Measurements from ENCODE around the gene SUMF1. TPM values are rescaled to one million over a fixed set of nuclear protein-coding genes. Genes with fewer than 3 reads are reported as not detected.

Gene SUMF1
- total and polyA plus RNA-seq, 2 of the 13 experiments (the other 11 are each of a cell fraction or from before 2014, with no cell fraction given): 18.5 to 28.9 TPM

DNA sequence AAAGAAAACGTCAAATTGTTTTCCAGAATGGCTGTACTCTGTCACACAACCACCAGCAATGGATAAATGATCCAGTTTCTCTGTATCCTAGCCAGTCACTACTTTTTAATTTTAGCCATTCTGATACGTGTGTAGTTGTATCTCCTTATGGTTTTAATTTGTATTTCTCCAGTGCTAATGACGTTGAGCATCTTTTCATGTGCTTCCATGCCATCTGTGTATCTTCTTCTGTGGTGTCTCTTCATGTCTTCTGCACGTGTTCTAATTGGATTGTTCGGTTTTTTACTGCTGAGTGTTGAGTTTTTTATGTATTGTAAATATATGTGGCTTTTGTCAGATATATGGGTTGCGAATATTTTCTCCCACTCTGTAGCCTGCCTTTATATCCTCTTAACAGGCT, 81.9 kb downstream of the SUMF1 start:
- Histone ChIP-seq H3K4me1 (ENCODE audit: insufficient read depth, low read length) (no peaks in the 10 kb centered on the region), H3K4me3 (replicated peaks in 1 of 3; ENCODE audit: insufficient read depth in 1 of 3, low read depth in 2 of 3, low read length in 3 of 3) (no peak overlapping the region), H2AFZ (ENCODE audit: low read length) (no peak overlapping the region), H3K27ac (ENCODE audit: extremely low read length, insufficient read depth, low read length) (no peak overlapping the region), H3K36me3 (replicated peaks in 1 of 2; ENCODE audit: control insufficient read depth in 1 of 2, insufficient read depth in 2 of 2, low read length in 2 of 2) (no peaks in the 10 kb centered on the region), H3K4me2 (ENCODE audit: low read depth, low read length) (no peak overlapping the region), H3K9me3 (ENCODE audit: low read length) (no peaks in the 10 kb centered on the region), H3K27me3 (ENCODE audit: control insufficient read depth in 1 of 2, insufficient read depth in 2 of 2, low read length in 2 of 2) (no peaks in the 10 kb centered on the region), H3K9ac (ENCODE audit: insufficient read depth, low read depth, low read length) (no peak overlapping the region), H4K20me1 (ENCODE audit: insufficient read depth, low read length) (no peaks in the 10 kb centered on the region), H3K79me2 (ENCODE audit: insufficient read depth, low read length) (no peaks in the 10 kb centered on the region)
- POLR2A ChIA-PET: no interaction called here
- BruUV-seq (replicated peaks): no TSS peak
- TF ChIP-seq STAG1 (CRISPR knock-in tag; IDR thresholded peaks at IDR 0.05): no peak
- TF ChIP-seq PHF5A (CRISPR knock-in tag; IDR thresholded peaks at IDR 0.05; ENCODE audit: low read depth, unreplicated experiment): no peak
- TF ChIP-seq RAD21 (CRISPR knock-in tag; IDR thresholded peaks at IDR 0.05): no peak
- TF ChIP-seq NFIC (IDR thresholded peaks at IDR 0.05; ENCODE audit: low read length): no peak
- no peak for TF ChIP-seq ZC3H13 (CRISPR knock-in tag; IDR thresholded peaks at IDR 0.05)
- TF ChIP-seq, protein P1, sequence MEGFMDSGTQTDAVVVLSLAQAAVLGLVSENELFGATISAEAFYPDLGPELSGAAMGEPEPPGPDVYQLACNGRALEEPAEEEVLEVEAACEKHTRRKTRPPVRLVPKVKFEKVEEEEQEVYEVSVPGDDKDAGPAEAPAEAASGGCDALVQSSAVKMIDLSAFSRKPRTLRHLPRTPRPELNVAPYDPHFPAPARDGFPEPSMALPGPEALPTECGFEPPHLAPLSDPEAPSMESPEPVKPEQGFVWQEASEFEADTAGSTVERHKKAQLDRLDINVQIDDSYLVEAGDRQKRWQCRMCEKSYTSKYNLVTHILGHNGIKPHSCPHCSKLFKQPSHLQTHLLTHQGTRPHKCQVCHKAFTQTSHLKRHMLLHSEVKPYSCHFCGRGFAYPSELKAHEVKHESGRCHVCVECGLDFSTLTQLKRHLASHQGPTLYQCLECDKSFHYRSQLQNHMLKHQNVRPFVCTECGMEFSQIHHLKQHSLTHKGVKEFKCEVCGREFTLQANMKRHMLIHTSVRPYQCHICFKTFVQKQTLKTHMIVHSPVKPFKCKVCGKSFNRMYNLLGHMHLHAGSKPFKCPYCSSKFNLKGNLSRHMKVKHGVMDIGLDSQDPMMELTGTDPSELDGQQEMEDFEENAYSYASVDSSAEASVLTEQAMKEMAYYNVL (CRISPR knock-in tag; IDR thresholded peaks at IDR 0.05; ENCODE audit: borderline replicate concordance): no peak
- TF ChIP-seq KDM3A (CRISPR knock-in tag; IDR thresholded peaks at IDR 0.05; ENCODE audit: low read depth): no peak
- TF ChIP-seq ZNF672 (CRISPR knock-in tag; IDR thresholded peaks at IDR 0.05): no peak
- FAIRE-seq (no peak), DNase-seq (ENCODE audit: low spot score) (no peak), ATAC-seq (no peak)
- intact Hi-C loops (cut with micrococcal nuclease; ENCODE audit: unreplicated experiment): no loop called here
- WGBS (ENCODE audit: low lambda C conversion rate): 95% methylated on average over 6 of the region's 6 CpGs
- in situ Hi-C loops (cut with HindIII; ENCODE audit: extremely low pct_ligation_motif_present, low pct_unique_long_range_greater_than_20kb): no loop called here
- CTCF ChIA-PET (ENCODE audit: low intra/inter-chr PET ratio, low total read pairs): no interaction called here

DNA sequence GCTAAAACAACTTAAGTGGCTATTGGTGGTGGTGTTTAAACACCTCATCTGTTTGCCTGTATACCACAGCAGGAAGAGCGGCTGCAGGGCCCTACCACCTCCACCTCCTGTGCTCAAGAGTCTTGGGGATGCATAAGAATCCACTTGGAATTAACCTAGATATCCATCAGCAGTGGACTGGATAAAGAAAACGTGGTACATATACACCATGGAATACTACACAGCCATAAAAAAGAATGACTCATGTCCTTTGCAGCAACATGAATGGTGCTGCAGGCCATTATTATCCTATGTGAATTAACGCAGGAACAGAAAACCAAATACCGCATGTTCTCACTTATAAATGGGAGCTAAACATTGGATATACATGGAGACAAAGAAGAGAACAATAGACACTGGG, 87.1 kb downstream of the SUMF1 start:
- H3K79me2 ChIP-seq (ENCODE audit: insufficient read depth, low read length): no peaks in the 10 kb centered on the region
- no peak overlapping the region for H3K4me3 ChIP-seq (replicated peaks in 1 of 3; ENCODE audit: insufficient read depth in 1 of 3, low read depth in 2 of 3, low read length in 3 of 3)
- no peaks in the 10 kb centered on the region for H3K4me1 ChIP-seq (ENCODE audit: insufficient read depth, low read length)
- ChIA-PET CTCF (ENCODE audit: low intra/inter-chr PET ratio, low total read pairs) (no interaction called here), POLR2A (no interaction called here)
- in situ Hi-C loops (cut with HindIII; ENCODE audit: extremely low pct_ligation_motif_present, low pct_unique_long_range_greater_than_20kb): no loop called here
- H3K27me3 ChIP-seq (ENCODE audit: control insufficient read depth in 1 of 2, insufficient read depth in 2 of 2, low read length in 2 of 2): no peaks in the 10 kb centered on the region
- no peak overlapping the region for H3K27ac ChIP-seq (ENCODE audit: extremely low read length, insufficient read depth, low read length)
- intact Hi-C loops (cut with micrococcal nuclease; ENCODE audit: unreplicated experiment): no loop called here
- no peak overlapping the region for H3K9ac ChIP-seq (ENCODE audit: insufficient read depth, low read depth, low read length)
- no peaks in the 10 kb centered on the region; a peak in 1 of 5 replicates for H3K36me3 ChIP-seq (replicated peaks in 1 of 2; ENCODE audit: control insufficient read depth in 1 of 2, insufficient read depth in 2 of 2, low read length in 2 of 2)
- no TSS peak for BruUV-seq (replicated peaks)
- 96% methylated on average over 4 of the region's 4 CpGs for WGBS (ENCODE audit: low lambda C conversion rate)
- H3K9me3 ChIP-seq (ENCODE audit: low read length): no peaks in the 10 kb centered on the region
- H2AFZ ChIP-seq (ENCODE audit: low read length): no peak overlapping the region
- H3K4me2 ChIP-seq (ENCODE audit: low read depth, low read length): no peak overlapping the region
- H4K20me1 ChIP-seq (ENCODE audit: insufficient read depth, low read length): no peaks in the 10 kb centered on the region
- ATAC-seq: no peak
- no peak for FAIRE-seq
- no peak for DNase-seq (ENCODE audit: low spot score)
- TF ChIP-seq ARNT (IDR thresholded peaks at IDR 0.05) (no peak), ZMYM2 (CRISPR knock-in tag; IDR thresholded peaks at IDR 0.05) (no peak), ZNF616 (CRISPR knock-in tag; IDR thresholded peaks at IDR 0.05; ENCODE audit: low read depth) (no peak), NFRKB (IDR thresholded peaks at IDR 0.05) (no peak), MIER3 (CRISPR knock-in tag; IDR thresholded peaks at IDR 0.05; ENCODE audit: borderline replicate concordance) (no peak), ZNF883 (CRISPR knock-in tag; IDR thresholded peaks at IDR 0.05; ENCODE audit: not compliant biosample characterization) (no peak), ZNF230 (CRISPR knock-in tag; IDR thresholded peaks at IDR 0.05) (no peak), MTA3 (CRISPR knock-in tag; IDR thresholded peaks at IDR 0.05) (no peak), ZNF326 (CRISPR knock-in tag; IDR thresholded peaks at IDR 0.05; ENCODE audit: borderline replicate concordance) (no peak), CCAR2 (optimal IDR thresholded peaks at IDR 0.05; ENCODE audit: low read depth, low read length) (no peak), ESRRA (CRISPR knock-in tag; IDR thresholded peaks at IDR 0.05; ENCODE audit: low read depth) (no peak), ARHGAP35 (CRISPR knock-in tag; IDR thresholded peaks at IDR 0.05; ENCODE audit: borderline replicate concordance) (no peak), CC2D1A (CRISPR knock-in tag; IDR thresholded peaks at IDR 0.05) (no peak)
- TF ChIP-seq, protein P2, sequence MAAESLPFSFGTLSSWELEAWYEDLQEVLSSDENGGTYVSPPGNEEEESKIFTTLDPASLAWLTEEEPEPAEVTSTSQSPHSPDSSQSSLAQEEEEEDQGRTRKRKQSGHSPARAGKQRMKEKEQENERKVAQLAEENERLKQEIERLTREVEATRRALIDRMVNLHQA (CRISPR knock-in tag; IDR thresholded peaks at IDR 0.05): no peak
